LHCN-M2 (cell line): ENCODE data around the gene FES. TPM values are rescaled to one million over a fixed set of nuclear protein-coding genes. Genes with fewer than 3 reads are reported as not detected.
A peak's percentile ranks its signal among the peaks of the same experiment; 100 is the strongest.
"Not testable (repeated sequence)": the region's sequence is repeated elsewhere in the genome, so short reads cannot be mapped to it uniquely, and the experiment has no call there.

Experiments used
- DNase-seq: peaks from one replicate; pipeline ENCODE4 v3.0.0-alpha.2; 2012; ENCODE audit warnings: low read depth
- total RNA-seq: library from RNA; depleted of rRNA; stranded (reverse); fragments of >200 nt; gene quantifications from 2 replicates; pipeline ENCODE4 v1.2.3, GENCODE V29; 2014

FES gene
- total RNA-seq, 1 experiment from 2014 or later, result 0.34 TPM

DNA sequence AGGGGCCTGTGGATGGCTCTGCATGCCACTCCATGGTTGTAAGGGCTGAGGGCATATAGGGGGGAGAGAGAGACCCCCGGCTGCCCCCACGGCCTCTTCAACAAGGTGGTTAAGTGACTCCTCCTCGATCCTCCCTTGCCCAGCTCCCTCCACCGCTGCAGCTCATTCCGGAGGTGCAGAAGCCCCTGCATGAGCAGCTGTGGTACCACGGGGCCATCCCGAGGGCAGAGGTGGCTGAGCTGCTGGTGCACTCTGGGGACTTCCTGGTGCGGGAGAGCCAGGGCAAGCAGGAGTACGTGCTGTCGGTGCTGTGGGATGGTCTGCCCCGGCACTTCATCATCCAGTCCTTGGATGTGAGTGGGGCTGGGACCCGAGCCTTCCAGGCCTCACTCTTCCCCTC is 6.5 kb downstream of the FES start:
- DNase-seq, result no peak

GRCh38 chr15:90891346-90891949 is 7.1 kb downstream of the FES start:
- no peak for DNase-seq

GRCh38 chr15:90892023-90892422 is 7.7 kb downstream of the FES start:
- no peak for DNase-seq

DNA sequence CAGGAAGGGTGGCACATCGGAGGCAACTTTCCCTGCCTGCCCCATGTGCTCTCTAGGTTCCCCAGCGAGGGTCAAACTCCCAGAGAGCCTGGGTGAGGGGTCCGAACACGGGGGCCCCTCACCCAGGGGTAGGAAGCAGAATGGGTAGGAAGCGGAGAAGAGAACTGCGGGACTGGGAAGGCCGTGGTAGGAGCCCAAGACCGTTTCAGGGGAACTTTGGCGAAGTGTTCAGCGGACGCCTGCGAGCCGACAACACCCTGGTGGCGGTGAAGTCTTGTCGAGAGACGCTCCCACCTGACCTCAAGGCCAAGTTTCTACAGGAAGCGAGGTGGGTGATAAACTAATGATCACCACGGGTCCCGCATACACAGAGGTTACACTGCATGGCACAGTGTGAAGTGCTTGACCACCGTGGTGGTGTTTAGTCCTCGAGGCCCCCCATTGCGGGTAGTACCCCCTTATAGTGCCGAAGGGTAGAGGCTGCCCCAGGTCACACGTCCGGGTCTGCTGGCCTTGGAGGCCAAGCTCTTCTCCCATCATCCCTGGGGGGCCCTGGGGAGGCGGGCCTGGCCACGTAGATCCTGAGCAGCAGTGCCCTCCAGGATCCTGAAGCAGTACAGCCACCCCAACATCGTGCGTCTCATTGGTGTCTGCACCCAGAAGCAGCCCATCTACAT is 8.3 kb downstream of the FES start:
- no peak for DNase-seq

- no peak for DNase-seq
Measured at GRCh38 chr15:90893175-90894090, 9.1 kb downstream of the FES start.

DNA sequence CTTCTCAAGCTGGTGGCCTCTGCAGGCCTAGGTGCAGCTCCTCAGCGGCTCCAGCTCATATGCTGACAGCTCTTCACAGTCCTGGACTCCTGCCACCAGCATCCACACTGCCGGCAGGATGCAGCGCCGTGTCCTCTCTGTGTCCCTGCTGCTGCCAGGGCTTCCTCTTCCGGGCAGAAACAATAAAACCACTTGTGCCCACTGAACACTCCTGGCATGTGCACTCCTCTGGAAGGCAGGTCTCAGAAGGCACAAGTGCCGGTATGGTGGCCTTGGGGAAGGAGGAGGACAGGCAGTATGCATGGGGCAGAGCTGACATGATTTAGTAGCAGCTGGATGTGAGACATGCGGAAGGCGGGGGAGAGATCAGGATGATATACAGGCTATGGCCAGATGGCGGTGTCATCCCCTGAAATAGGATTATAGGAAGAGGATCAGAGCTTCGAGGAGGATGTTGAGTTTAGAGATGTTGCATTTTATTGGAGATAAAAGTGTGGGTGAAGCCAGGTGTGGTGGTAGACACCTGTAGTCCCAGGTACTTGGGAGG is 11.3 kb downstream of the FES start:
- DNase-seq, result peak; percentile 31

DNA sequence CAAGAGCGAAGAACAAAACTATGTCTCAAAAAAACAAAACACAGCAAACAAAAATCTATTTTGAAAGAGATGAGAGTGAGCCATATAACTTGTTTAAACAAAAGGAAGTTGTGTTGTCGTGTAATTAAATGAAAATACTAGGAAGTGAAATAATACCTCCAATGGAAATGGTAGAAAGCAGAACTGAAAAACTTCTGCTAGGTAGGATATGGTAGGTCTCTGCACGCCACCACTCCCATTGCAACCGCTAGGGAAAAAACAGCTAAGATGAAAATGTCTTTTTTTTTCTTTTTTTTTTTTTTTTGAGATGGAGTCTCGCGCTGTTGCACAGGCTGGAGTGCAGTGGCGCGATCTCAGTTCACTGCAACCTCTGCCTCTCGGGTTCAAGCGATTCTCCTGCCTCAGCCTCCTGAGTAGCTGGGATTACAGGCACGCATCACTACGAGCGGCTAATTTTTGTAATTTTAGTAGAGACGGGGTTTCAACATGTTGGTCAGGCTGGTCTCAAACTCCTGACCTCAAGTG is 12.9 kb downstream of the FES start:
- DNase-seq, result not testable (repeated sequence)

DNA sequence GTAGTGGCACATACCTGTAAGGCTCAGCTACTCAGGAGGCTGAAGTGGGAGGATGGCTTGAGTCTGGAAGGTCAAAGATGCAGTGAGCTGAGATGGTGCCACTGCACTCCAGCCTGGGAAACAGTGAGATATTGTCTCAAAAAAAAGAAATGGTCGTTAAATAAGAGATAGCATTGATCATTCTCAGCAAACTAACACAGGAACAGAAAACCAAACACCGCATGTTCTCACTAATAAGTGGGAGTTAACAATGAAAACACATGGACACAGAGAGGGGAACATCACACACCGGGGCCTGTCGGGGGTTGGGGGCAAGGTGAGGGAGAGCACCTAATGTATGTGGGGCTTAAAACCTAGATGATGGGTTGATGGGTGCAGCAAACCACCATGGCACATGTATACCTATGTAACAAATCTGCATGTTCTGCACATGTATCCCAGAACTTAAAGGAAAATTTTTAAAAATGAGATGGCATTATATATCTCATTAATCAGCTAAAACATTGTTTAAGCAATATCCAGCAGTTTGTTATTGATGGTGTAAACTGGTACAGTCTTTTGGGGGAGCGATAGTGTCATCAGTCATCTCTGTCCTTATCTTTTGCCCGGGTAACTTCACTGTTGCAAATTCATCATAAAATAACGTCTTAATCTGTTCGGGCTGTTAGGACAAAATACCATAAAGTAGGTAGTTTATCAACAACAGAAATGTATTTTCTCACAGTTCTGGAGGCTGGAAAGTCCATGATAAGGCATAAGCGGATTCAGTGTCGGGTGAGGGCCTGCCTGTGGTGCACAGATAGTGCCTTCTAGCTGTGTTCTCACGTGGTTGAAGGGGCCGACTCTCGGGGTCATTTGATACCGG is 17.1 kb downstream of the FES start:
- no peak for DNase-seq

DNA sequence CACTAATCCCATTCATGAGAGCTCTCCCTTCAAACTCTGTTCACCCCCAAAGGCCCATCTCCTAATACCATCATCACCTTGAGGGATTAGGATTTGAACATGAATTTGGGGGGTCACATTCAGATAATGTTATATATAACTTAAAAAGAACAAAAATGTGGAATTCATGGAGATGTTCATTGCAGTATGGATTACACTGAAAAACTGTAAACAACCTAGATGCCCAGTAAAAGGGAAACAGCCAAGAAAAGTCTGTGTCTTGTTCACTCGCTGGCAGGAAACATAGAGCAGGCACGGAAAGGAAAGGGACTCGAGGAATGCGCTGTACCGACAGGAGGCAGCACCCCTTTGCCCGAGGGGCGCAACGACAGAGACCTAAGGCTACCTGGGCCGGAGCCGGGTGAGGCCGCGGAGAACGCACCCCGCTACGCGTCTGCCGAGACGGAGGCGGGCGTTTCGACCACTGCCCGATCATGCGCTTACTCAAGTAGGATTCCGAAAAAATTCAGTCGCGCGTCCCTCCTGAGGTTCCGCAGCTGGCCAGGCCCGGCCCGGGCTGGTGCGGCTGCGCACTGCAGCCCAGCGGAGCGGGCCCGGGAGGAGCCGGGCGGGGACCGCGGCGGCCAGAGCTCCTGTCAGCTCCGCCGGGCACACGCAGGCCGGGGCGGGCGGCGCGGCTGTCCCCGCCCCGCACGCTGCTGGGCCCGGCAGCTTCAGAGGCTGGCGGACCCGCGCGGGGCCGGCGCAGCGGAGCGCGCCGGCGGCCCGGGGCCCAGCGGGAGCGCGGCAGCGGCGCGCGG is 17.9 kb downstream of the FES start:
- peak; percentile 66 for DNase-seq

DNA sequence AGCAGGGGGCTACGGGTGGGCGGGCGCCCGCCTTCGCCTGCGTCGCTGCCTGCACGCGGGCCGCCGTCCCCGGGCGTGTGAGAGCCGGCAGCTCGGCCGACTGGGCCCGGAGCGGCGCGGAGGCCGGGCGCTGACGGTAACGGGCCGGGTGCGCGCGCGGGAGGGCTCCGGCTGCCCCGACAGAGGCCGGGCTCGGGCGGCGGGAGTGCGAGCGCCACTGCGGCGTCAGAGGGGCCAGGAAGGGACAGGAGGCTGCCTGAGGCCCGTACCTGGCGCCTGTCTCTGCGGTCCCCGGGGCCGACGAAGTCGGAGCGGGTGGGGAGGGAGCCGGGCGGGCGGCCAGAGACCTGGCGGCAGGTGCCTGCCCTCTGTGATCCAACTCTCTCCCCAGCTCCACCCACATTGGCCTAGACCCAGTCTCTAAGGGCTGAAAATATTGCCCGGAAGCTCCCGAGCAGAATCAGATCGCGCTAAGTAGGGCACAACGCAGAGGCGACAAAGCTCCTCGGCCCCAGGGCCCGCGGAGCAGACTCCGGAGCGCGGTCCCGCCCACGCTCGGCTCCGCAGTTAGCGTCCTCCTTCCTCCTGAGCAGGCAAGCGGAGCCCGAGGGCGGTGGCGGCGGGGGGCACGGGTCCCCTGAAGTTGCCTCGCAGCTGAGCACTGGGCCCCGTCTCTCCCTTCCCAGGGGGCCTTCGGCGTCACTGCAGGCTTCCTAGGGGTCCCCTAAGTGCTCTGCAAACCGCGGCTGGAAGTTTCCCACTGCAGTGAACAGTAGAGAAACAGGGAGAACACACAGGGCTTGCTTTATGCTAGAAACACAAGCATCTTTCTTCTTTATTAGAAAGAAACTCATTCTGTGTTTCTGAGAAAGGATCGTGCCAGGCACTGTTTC is 18.8 kb downstream of the FES start, which contains the start of gene MAN2A2:
MAN2A2 (plus strand) TSS at position 463 of the 893 bp plus-strand sequence. CDS start 906 bp downstream, outside the sequence.
- peak; percentile 21 for DNase-seq

- DNase-seq, result no peak
Measured at GRCh38 chr15:90903733-90904536, 19.6 kb downstream of the FES start.

- DNase-seq, result no peak
Measured at GRCh38 chr15:90904746-90905145, 20.4 kb downstream of the FES start.

GRCh38 chr15:90905306-90906180 is 21.2 kb downstream of the FES start:
- DNase-seq, result no peak

DNA sequence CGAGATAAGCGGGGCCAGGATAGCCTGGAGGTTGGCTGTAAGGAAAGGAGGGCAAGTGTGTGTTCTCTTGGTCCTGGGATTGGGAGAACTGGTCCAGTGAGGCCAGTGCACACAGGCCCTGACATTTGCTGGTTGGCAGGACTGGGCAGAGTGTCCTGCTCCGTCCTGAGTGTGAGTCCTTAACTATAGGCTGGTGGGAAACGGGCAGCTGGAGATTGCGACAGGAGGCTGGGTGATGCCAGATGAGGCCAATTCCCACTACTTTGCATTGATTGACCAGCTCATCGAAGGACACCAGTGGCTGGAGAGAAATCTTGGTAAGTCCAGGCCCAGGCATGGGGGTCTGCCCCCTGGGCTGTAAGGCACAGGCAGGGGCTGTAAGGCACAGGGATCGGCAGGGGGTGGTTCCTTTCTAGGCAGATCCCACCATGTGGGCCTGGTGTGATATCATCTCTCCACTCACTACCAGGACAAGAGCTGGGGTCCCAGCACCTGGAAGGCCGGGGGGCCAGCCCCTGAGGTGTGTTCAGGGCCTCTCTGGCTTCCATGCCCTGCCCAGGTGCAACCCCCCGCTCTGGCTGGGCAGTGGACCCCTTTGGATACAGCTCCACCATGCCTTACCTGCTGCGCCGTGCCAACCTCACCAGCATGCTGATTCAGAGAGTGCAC is 22.0 kb downstream of the FES start:
- no peak for DNase-seq

- DNase-seq, result no peak
Measured at GRCh38 chr15:90907051-90907660, 22.9 kb downstream of the FES start.
